ENCODE data around the gene IL1RL1. TPM values are rescaled to one million over a fixed set of nuclear protein-coding genes. Genes with fewer than 3 reads are reported as not detected.

IL1RL1 gene
- polyA plus RNA-seq, 1 donor from 2014 or later, result not detected

DNA sequence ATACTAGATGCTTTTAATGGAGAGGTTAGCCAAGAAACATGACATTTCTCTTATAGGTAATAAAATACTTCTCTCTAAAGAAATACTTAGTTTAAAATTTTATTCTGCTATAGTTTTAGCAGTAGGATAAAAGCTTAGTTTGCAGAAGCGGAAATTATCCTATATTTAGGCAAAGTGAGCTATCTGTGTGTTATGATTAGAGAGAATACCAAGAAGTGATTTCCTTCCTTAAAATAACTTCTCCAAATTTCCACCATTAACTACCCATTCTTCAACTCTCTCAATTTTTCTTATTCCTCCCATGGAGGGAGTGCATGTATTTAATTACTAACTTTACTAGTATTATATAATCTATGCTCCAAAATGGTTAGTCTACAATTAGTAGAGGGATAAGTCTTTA is 15.8 kb upstream of the IL1RL1 start:
- Histone ChIP-seq H3K36me3 (ENCODE audit: insufficient read depth, low read length) (no peaks in the 10 kb centered on the region), H3F3A (ENCODE audit: insufficient read depth, low read length, poor library complexity, severe bottlenecking) (no peaks in the 10 kb centered on the region), H3K4me2 (ENCODE audit: low read length) (no peak overlapping the region), H3K9me2 (ENCODE audit: insufficient read depth, low read length) (no peaks in the 10 kb centered on the region), H3K27ac (ENCODE audit: low read length) (no peak overlapping the region), H3K4me3 (ENCODE audit: low read length) (no peak overlapping the region), H4K20me1 (ENCODE audit: insufficient read depth) (no peaks in the 10 kb centered on the region), H3K79me2 (replicated peaks; ENCODE audit: insufficient read depth, low read length) (no peaks in the 10 kb centered on the region), H3K27me3 (ENCODE audit: insufficient read depth, low read depth, low read length) (no peaks in the 10 kb centered on the region), H2AFZ (ENCODE audit: low read depth, low read length) (no peak overlapping the region), H3K9me3 (ENCODE audit: low read length) (no peaks in the 10 kb centered on the region), H3K9ac (ENCODE audit: low read length) (no peak overlapping the region)
- no peak for TF ChIP-seq TAF1 (IDR thresholded peaks at IDR 0.05; ENCODE audit: low read depth)
- no peak for TF ChIP-seq EZH2 (IDR thresholded peaks at IDR 0.05; ENCODE audit: borderline replicate concordance, insufficient read depth, low read length, poor library complexity, severe bottlenecking)
- no peak for TF ChIP-seq RAD21 (conservative IDR thresholded peaks at IDR 0.05)
- TF ChIP-seq, protein P1, sequence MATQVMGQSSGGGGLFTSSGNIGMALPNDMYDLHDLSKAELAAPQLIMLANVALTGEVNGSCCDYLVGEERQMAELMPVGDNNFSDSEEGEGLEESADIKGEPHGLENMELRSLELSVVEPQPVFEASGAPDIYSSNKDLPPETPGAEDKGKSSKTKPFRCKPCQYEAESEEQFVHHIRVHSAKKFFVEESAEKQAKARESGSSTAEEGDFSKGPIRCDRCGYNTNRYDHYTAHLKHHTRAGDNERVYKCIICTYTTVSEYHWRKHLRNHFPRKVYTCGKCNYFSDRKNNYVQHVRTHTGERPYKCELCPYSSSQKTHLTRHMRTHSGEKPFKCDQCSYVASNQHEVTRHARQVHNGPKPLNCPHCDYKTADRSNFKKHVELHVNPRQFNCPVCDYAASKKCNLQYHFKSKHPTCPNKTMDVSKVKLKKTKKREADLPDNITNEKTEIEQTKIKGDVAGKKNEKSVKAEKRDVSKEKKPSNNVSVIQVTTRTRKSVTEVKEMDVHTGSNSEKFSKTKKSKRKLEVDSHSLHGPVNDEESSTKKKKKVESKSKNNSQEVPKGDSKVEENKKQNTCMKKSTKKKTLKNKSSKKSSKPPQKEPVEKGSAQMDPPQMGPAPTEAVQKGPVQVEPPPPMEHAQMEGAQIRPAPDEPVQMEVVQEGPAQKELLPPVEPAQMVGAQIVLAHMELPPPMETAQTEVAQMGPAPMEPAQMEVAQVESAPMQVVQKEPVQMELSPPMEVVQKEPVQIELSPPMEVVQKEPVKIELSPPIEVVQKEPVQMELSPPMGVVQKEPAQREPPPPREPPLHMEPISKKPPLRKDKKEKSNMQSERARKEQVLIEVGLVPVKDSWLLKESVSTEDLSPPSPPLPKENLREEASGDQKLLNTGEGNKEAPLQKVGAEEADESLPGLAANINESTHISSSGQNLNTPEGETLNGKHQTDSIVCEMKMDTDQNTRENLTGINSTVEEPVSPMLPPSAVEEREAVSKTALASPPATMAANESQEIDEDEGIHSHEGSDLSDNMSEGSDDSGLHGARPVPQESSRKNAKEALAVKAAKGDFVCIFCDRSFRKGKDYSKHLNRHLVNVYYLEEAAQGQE (IDR thresholded peaks at IDR 0.05; ENCODE audit: borderline replicate concordance), result no peak
- TF ChIP-seq SMC3 (conservative IDR thresholded peaks at IDR 0.05; ENCODE audit: poor library complexity), result no peak

DNA sequence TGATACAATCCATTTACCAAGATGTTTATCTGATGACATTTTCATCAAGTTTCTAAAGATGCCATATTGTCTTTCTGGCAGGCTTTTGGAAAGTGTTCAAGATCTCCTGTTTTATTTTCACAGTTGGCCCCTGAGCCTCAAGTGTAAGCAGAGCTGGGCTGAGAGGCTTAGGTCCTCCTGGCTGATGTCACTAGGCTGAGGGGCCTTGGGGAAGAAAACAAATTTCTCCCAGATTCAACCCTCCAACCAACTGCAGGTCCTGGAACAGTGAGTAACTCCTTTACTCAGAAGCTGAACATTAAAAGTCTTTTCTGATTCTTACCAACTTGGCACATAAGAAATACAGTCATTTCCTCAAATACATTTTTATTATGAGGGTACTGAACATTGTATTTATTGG is 14.9 kb upstream of the IL1RL1 start:
- TF ChIP-seq, protein P1 (IDR thresholded peaks at IDR 0.05; ENCODE audit: borderline replicate concordance), result no peak
- TF ChIP-seq EP300 (conservative IDR thresholded peaks at IDR 0.05; ENCODE audit: poor library complexity, severe bottlenecking) (no peak), MXI1 (conservative IDR thresholded peaks at IDR 0.05; ENCODE audit: poor library complexity, severe bottlenecking) (no peak), RAD21 (conservative IDR thresholded peaks at IDR 0.05) (no peak), SMC3 (conservative IDR thresholded peaks at IDR 0.05; ENCODE audit: poor library complexity) (no peak), TAF1 (IDR thresholded peaks at IDR 0.05; ENCODE audit: low read depth) (no peak), EZH2 (IDR thresholded peaks at IDR 0.05; ENCODE audit: borderline replicate concordance, insufficient read depth, low read length, poor library complexity, severe bottlenecking) (no peak), POLR2AphosphoS5 (IDR thresholded peaks at IDR 0.05) (no peak)
- TF ChIP-seq, protein P2, sequence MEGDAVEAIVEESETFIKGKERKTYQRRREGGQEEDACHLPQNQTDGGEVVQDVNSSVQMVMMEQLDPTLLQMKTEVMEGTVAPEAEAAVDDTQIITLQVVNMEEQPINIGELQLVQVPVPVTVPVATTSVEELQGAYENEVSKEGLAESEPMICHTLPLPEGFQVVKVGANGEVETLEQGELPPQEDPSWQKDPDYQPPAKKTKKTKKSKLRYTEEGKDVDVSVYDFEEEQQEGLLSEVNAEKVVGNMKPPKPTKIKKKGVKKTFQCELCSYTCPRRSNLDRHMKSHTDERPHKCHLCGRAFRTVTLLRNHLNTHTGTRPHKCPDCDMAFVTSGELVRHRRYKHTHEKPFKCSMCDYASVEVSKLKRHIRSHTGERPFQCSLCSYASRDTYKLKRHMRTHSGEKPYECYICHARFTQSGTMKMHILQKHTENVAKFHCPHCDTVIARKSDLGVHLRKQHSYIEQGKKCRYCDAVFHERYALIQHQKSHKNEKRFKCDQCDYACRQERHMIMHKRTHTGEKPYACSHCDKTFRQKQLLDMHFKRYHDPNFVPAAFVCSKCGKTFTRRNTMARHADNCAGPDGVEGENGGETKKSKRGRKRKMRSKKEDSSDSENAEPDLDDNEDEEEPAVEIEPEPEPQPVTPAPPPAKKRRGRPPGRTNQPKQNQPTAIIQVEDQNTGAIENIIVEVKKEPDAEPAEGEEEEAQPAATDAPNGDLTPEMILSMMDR (IDR thresholded peaks at IDR 0.05; ENCODE audit: poor library complexity, severe bottlenecking), result no peak
- no peaks in the 10 kb centered on the region for H3K9me2 ChIP-seq (ENCODE audit: insufficient read depth, low read length)
- no peak overlapping the region for H3K4me2 ChIP-seq (ENCODE audit: low read length)
- H3K4me3 ChIP-seq (ENCODE audit: low read length), result no peak overlapping the region
- no peaks in the 10 kb centered on the region for H3K9me3 ChIP-seq (ENCODE audit: low read length)
- H2AFZ ChIP-seq (ENCODE audit: low read depth, low read length), result no peak overlapping the region
- H3K79me2 ChIP-seq (replicated peaks; ENCODE audit: insufficient read depth, low read length), result no peaks in the 10 kb centered on the region
- H3F3A ChIP-seq (ENCODE audit: insufficient read depth, low read length, poor library complexity, severe bottlenecking), result no peaks in the 10 kb centered on the region
- H3K36me3 ChIP-seq (ENCODE audit: insufficient read depth, low read length), result no peaks in the 10 kb centered on the region
- H4K20me1 ChIP-seq (ENCODE audit: insufficient read depth), result no peaks in the 10 kb centered on the region
- H3K9ac ChIP-seq (ENCODE audit: low read length), result no peak overlapping the region
- H3K27me3 ChIP-seq (ENCODE audit: insufficient read depth, low read depth, low read length), result no peaks in the 10 kb centered on the region
- no peak overlapping the region for H3K27ac ChIP-seq (ENCODE audit: low read length)
